ENCODE results near the gene DCBLD1. TPM values are rescaled to one million over a fixed set of nuclear protein-coding genes. Genes with fewer than 3 reads are reported as not detected.
A peak's percentile ranks its signal among the peaks of the same experiment; 100 is the strongest.

DCBLD1 gene
- total and polyA plus RNA-seq, 2 of the 13 experiments (the other 11 are each of a cell fraction or from before 2014, with no cell fraction given): 23.2 to 41.5 TPM

- no peak for TF ChIP-seq ZNF407 (CRISPR knock-in tag; IDR thresholded peaks at IDR 0.05; ENCODE audit: not compliant biosample characterization)
- TF ChIP-seq POGZ (CRISPR knock-in tag; IDR thresholded peaks at IDR 0.05): peak; percentile 64
- peak; percentile 27; the same call in 1 of the 2 replicates for TF ChIP-seq ZHX1 (CRISPR knock-in tag; IDR thresholded peaks at IDR 0.05; ENCODE audit: low read depth)
- TF ChIP-seq ZNF101 (CRISPR knock-in tag; IDR thresholded peaks at IDR 0.05; ENCODE audit: borderline replicate concordance, low read depth): no peak
- TF ChIP-seq BCL3 (CRISPR knock-in tag; IDR thresholded peaks at IDR 0.05): no peak
- peak; percentile 33; the same call in 1 of the 2 replicates for TF ChIP-seq ZNF557 (CRISPR knock-in tag; IDR thresholded peaks at IDR 0.05)
- TF ChIP-seq GFI1 (CRISPR knock-in tag; IDR thresholded peaks at IDR 0.05; ENCODE audit: borderline replicate concordance): peak; percentile 71; the same call in 1 of the 2 replicates
- TF ChIP-seq ZNF263 (CRISPR knock-in tag; IDR thresholded peaks at IDR 0.05): no peak
- TF ChIP-seq NCOR1 (IDR thresholded peaks at IDR 0.05; ENCODE audit: borderline replicate concordance, low read length): peak; percentile 57; the same call in 1 of the 2 replicates
- TF ChIP-seq GTF3A (CRISPR knock-in tag; conservative IDR thresholded peaks at IDR 0.05): no peak
- TF ChIP-seq, protein P1, sequence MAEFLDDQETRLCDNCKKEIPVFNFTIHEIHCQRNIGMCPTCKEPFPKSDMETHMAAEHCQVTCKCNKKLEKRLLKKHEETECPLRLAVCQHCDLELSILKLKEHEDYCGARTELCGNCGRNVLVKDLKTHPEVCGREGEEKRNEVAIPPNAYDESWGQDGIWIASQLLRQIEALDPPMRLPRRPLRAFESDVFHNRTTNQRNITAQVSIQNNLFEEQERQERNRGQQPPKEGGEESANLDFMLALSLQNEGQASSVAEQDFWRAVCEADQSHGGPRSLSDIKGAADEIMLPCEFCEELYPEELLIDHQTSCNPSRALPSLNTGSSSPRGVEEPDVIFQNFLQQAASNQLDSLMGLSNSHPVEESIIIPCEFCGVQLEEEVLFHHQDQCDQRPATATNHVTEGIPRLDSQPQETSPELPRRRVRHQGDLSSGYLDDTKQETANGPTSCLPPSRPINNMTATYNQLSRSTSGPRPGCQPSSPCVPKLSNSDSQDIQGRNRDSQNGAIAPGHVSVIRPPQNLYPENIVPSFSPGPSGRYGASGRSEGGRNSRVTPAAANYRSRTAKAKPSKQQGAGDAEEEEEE (CRISPR knock-in tag; IDR thresholded peaks at IDR 0.05; ENCODE audit: borderline replicate concordance): no peak
- no peak for TF ChIP-seq ZBTB37 (CRISPR knock-in tag; IDR thresholded peaks at IDR 0.05)
Measured at GRCh38 chr6:117504478-117505144, 22.1 kb downstream of the DCBLD1 start (continued).
